Cerebellar cortex (tissue), 1 donor: ENCODE data around the gene TSPAN4.

Experiments
- DNase-seq: peaks from one replicate; pipeline ENCODE4 v3.0.0-alpha.2; 2015; ENCODE audit warnings: low spot score

TSPAN4 gene

GRCh38 chr11:889257-889656, 46.6 kb downstream of the TSPAN4 start:
- DNase-seq: no peak

DNA sequence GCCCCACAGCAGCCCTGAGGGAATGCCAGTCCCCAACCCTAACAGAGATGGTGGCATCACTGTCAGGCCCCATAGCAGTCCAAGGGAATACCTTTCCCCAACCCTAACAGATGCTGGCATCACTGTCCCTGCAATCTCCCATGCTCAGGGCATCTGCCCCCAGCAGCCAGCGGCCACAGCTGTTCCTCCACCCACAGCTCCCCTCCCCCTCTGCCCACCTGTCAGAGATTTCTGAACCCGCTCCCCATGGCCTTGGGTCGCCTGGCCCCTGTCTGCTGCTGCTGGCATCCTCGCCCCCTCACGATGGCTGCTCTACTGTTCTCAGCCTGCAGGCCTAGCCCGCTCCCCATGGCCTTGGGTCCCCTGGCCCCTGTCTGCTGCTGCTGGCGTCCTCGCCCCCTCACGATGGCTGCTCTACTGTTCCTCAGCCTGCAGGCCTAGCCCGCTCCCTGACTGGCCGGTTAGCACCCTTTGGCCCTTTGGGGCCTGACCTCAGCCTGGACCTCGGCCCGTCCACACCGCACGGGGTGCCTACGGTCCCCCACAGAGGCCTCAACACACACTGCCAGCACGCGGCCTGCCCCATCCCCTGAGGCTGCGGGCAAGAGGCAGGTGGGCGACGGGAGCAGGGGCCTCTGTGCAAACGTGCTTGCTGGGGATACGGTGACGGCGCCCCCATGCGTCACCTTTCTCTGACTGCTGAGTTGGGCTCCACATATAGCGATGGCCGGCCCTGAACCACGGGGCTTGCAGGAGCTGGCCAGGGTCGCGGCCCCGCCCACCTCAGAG, 47.2 kb downstream of the TSPAN4 start:
- DNase-seq: no peak

DNA sequence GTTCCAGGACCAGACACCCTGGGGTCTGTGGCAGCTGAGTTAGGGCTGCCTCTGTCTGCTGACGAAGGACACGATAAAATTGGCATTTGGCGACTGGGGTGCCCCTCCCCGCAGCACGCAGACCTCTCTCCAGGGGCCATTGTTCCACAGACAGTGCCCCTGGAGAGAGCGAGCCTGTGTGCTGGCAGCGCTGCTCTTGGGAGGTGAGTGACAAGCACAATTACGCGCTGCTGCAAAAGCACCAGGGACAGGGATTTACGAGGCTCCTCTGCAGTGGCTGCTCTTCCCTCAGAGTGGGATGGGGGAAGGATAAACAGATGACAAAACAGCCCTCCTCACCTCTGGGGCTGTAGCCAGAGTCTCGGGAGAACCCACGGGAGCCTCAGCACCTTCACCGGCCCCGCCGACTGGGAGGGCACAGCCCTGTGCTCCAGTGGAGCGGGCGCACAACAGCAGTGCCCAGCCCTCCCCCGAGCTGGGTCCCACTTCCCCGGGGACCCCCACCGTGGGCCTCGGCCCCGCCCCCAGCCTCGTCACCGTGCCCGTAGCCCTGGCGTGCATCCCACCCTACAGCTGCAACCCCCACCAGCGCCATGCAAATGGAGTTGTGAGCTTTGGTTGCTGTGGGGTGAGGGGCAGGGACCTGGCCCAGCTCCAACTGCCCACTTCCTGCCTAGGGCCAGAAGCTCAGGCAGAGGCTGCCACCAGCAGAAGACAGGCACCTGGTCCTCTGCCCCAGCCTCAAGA, 48.3 kb downstream of the TSPAN4 start:
- no peak for DNase-seq

DNA sequence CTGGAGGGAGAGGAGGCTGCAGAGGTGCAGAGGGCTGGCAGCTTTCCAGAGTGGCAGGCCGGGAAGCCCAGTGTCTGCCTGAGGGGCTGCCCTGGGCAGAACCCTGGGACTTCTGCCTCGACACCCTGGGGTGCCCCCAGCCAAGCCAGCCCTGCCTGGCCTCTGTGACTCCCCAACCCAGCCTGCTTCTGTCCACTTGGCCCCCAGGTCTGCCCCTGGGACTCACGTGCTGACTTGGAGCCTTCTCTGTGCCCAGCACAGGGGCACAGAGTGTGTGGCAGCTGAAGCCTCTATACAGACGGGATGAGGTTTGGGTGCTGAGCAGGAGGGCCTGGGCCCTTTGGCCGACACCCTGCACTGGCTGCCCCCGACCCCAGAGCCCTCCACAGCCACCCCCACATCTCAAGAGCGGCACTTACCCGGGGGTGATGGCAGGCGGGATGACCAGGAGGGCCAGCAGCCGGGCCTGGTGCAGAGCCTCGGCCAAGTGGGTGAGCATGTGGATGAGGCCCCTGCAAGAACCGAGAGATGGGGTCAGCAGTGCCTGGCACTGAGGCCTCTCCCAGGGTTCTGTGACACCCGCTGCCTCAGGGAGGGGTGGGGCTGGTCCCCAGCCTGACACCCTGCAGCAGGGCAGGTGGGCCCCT, 50.5 kb downstream of the TSPAN4 start:
- no peak for DNase-seq

DNA sequence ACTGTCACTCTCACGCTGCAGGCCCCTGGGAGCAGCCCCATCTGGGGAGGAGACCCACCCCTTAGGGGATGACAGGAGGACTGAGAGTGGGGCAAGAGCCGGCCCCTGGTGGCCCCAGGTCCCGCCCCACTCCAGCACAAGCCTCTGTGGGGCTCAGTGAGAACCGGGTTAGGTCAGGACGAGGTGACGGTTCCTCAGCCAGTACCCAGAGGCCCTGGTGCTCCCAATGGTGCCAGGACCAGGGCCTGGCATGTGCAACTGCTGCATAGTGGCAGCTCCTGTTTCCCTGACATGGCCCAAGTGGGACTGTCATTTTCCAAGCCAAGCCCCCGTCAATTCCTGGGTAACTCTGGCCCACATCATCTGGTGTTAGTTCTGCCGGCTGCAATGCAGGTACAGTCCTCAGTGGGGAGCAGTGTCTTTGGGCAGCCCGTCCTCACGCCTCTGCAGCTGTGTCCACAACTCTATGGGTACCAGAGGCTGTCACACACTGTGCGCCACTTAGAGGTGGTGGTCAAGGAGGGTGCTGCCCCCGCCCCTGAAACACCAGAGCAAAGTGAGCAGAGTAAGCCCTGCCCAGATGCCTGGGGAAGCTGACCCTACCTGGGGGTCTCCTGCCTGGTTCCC, 52.0 kb downstream of the TSPAN4 start:
- DNase-seq: no peak

DNA sequence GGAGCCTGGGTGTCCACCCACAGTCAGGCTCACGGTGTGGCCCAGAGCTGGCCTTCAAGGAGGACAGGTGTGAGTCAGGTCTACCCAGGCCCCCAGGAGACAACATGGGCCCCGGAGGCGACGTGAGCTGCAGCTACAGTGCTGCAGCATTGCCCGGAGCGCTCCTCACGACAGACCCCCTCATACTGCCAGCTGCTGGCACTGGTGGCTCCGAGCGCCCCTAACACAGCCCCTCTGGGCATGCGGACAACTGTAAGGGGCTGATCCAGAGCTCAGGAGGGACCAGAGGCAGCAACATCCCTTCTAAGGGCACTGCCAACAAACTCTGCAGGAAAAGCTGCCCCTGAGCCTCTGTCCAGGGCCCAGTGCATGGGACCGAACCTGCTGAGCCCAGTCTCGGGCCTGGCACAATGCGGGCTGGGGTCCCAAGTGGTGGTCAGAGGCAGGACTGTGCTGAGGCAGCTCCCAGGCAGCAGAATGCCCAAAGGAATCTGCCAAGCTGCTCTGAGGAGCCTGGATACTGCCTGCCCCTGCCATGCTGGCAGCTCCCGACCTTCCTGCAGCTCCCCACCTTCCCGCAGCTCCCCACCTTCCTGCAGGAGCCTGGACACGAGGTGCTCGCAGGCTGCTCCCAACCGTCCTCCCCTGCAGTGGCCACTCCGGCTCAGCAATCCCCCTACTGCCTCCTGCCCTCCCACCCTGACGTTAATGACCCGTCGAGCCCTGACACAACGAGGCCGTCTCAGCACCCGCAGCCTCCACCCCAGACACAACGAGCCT, 52.9 kb downstream of the TSPAN4 start:
- DNase-seq: no peak

GRCh38 chr11:897253-898142, 54.8 kb downstream of the TSPAN4 start:
- DNase-seq: no peak

DNA sequence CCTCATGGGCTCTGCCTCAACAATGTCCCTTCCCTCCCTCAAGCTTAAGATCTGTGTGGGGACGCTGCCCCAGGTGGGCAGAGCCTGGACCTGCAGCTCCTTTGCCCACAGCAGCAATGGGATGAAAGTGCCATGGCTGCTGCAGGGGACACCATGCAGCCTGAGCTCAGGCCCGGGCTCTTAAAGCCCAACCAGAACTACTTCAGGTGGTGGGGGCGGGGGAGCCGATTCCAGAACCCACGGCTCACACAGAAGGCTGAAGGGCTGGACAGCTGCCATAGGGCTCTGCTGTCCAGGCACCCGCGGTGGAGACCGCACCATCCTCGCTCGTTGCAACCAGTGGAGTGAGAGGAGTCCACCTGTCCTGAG, 55.5 kb downstream of the TSPAN4 start:
- peak; percentile 84 for DNase-seq

DNA sequence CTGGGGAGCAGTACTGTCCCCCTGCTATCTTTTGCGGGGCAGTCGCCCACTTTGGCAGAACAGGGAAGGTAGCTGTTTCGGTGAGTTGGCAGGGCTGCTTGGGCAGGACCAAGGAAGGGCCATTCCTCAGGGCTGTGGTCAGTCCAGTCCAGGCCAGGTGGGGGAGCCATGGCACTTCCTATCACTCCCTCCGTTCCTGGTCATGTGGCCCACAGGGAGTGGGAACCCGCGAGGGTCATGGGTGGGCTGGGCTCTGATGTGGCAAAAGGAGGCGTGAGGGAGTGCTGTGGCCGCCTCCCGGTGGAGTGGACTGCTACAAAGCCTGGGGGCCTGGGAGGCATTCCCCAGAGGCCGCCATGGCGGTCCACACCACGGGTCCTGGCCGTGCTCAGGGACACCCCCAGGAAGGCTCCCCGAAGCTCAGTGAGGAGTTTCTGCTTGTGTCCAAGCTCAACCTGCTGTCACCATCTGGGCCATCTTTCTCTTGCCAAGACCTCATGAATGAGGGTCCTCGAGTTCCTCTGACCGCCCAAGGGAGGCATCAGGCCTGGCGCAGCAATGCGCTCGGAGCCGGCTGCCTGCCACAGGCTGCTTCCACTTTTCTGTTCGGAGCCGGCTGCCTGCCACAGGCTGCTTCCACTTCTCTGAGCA, 56.0 kb downstream of the TSPAN4 start:
- peak; percentile 84 for DNase-seq

DNA sequence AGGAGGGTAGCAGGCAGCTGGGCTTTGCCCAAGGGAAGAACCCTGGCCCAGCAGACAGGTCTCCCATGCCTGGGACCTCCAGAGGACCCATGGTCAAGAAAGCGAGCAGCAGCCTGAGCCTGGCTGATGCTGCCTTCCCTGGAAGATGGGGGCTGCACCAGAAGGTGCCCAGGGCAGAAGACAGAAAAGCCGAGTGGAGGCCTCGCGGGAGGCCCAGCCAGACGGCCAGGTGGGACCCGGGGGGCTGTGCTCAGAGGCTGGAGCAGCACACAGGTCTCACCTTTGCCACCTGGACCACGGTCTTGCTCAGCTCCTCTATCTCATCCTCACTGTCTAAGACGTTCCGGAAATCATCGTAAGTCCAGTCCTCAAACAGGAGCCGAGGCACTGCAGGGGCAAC, 57.1 kb downstream of the TSPAN4 start:
- no peak for DNase-seq

GRCh38 chr11:900545-900944, 57.9 kb downstream of the TSPAN4 start:
- no peak for DNase-seq

DNA sequence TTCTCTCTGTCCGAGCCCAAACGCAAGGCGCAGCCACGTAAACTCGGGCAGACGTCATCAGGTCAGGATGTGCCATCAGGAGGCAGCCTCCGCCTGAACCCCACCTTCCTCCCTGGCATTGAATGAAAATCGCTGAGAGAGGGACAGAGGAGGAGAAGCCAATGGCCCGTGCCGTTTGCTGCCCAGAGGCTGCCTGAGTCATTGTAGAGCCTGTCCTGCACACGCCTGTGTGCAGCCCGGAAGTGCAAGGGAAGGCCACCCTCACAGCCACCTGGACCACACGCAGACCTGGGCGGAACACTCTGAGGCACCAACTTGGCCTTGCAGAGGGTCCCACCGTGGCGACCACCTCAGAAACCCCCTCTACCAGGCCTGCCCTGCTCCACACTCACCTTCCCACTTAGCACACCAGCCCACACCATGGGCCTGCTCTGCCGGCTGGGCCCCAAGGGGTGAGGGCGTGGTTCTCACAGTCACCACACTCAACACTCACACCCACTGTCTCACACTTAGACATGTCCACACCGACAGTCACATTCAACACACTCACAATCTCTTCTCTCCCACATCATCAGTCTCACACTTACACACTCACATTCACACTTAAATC, 58.9 kb downstream of the TSPAN4 start:
- no peak for DNase-seq

DNA sequence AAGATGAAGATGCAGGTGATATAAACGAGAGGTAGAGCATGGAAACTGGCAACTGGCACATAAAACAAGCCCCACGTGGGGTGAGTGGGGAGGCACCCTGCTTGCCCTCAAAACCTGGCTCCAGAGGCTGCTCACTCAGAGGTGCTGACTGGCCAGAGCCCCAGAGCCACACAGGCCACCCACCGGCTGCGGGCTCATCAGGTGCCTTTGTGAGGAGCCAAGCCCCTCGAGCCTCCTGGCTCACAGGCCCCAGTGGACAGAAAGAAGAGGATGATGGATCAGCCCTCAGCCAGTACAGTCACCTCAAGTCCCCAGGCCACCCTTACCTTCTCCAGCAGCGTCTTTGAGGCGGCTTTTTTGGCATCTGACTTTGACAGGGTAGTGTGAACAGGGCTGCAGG, 61.7 kb downstream of the TSPAN4 start:
- DNase-seq: no peak

- no peak for DNase-seq
These were observed 63.3 kb downstream of the TSPAN4 start for GRCh38 chr11:905952-906351.

DNA sequence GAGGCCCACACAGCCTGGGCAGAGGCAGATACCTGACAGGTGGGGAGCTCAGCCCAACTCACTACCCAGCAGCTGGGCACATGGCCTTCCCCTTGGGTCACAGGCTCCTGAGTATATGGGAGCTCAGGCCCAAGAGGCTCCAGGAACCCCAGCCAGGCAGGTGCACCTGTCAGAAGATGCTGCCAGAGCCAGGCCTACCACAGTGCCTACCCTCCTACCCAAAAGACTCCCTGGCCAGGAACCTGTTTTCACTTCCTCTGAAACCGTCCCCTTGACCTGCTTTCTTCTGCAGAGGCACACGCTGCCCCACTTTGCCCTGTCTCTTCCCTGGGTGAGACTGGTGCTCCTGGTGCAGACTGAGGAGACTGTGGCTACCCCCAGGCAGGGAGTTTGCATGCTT, 65.0 kb downstream of the TSPAN4 start:
- DNase-seq: no peak

DNA sequence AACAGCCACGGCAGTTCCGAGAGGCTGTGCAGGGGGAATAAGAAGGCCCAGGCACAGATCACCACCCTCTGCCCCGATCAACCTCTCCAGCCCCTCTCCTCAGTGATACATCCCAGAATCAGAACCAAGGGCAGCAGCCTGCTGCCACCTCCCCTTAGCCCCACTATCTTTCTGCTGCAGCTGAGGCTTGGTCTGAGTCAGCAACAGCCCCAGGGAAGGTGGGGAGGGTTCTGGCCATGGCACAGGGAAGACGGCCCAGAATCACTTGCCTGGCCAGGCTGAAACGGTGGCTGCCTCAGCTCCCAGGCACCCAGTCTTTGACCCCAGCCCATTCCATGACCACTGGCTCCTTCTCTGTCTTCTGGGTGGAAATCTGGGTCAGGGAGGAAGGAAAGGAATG, 65.6 kb downstream of the TSPAN4 start:
- no peak for DNase-seq

- no peak for DNase-seq
These were observed 66.8 kb downstream of the TSPAN4 start for GRCh38 chr11:909406-909805.

DNA sequence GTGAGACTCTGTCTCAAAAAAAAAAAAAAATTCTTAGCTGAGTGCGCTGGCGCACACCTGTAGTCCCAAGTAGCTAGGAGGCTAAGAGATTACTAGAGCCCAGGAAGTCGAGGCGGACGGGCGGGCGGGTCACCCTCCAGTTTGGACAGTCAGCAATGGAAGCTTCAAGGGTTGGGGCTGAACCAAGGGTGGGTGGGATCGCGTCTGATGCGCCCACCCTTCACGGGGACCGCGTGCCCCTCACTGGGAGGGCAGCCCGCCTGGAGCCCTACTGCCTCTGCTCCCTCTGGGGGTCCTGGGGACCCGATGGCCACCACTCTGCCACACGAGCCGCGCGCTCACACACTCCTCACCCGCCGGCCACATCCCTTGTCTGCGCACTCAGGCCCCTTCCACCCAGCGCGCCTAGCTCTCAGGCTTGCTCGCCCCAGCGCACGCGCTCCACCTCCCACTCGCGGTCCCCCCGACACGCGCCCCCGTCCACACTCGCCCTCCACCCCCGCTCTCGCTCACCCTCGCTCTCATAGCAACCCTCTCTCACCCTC, 67.5 kb downstream of the TSPAN4 start:
- DNase-seq: no peak

- peak; percentile 78 for DNase-seq
These were observed 68.0 kb downstream of the TSPAN4 start, which contains the start of gene CHID1 for GRCh38 chr11:910589-911030. CHID1 (minus strand) TSS chr11:910810; CDS start chr11:904816, 5,994 bp downstream.
